Ovary (tissue), 9 donors: ENCODE measurements around the gene TMEM59. TPM values are rescaled to one million over a fixed set of nuclear protein-coding genes. Genes with fewer than 3 reads are reported as not detected.
"Not testable (repeated sequence)": the region's sequence is repeated elsewhere in the genome, so short reads cannot be mapped to it uniquely, and the experiment has no call there.

Source experiments
- DNase-seq, 5 donors: peaks; one replicate each; pipeline ENCODE4 v3.0.0-alpha.2; 2019 to 2020
- H3K27ac ChIP-seq, 2 donors: fragments of 200-600 bp; one replicate each; pipeline versions ENCODE4 v1.5.1 to v1.8.0; 2019 to 2022
- H3K27me3 ChIP-seq: fragments of 200-600 bp; one replicate; pipeline ENCODE4 v1.8.0; 2022
- H3K36me3 ChIP-seq: fragments of 200-600 bp; sonication (generic); one replicate; pipeline ENCODE4 v1.5.1; 2019
- H3K4me1 ChIP-seq: one replicate; pipeline ENCODE4 v1.8.1; 2013; ENCODE audit warnings: mild to moderate bottlenecking, moderate library complexity; ENCODE audit not compliant: insufficient read depth
- H3K4me3 ChIP-seq: fragments of 200-600 bp; sonication (generic); one replicate; pipeline ENCODE4 v1.5.1; 2017
- H3K9me3 ChIP-seq, 2 donors: fragments of 200-600 bp in 1 of 2; sonication (generic) in 1 of 2; one replicate each; pipeline versions ENCODE4 v1.5.1 to v1.8.1; 2013 to 2019; ENCODE audit warnings: mild to moderate bottlenecking in 1 of 2, moderate library complexity in 1 of 2
- CTCF ChIP-seq, 3 donors: fragments of 450-650 bp in 2 of 3; fragments of 200-600 bp in 1 of 3; IDR thresholded peaks; one replicate each; pipeline versions ENCODE4 v1.5.1 to v1.8.0; 2016 to 2022; ENCODE audit warnings: antibody characterized with exemption in 3 of 3, mild to moderate bottlenecking in 1 of 3
- EP300 ChIP-seq: sonication (generic); formaldehyde crosslinking; IDR thresholded peaks from one replicate; pipeline ENCODE4 v1.6.1; 2017; ENCODE audit warnings: antibody characterized with exemption
- POLR2A ChIP-seq: fragments of 450-650 bp; IDR thresholded peaks from one replicate; pipeline ENCODE4 v1.6.1; 2017; ENCODE audit warnings: antibody characterized with exemption, mild to moderate bottlenecking, moderate library complexity
- WGBS, 3 donors: extraction: QIAGEN DNeasy Blood & Tissue Kit in 1 of 3; methylation state at CpG; one replicate each; pipeline versions ENCODE4 v1.1.5 to v1.1.7; 2013 to 2017; 5-methylcytosine and 5-hydroxymethylcytosine counted together
- intact Hi-C, 4 donors: fragments of 100-400 bp; cut with DNase I; formaldehyde crosslinking; loops; one replicate each; pipeline versions ENCODE4 v1.11.0 to v1.15.1; 2022 to 2023
- polyA plus RNA-seq, 2 donors: library from polyadenylated mRNA; stranded (reverse); fragments of 200-250 nt in 1 of 2; fragments of 350-450 nt in 1 of 2; fragmentation: Illumina TruSeq in 1 of 2; extraction: RNeasy Lipid Tissue Mini Kit (QIAGEN cat#74804) in 1 of 2; gene quantifications; one replicate each; pipeline ENCODE4 v1.2.3, GENCODE V29; 2013 to 2014
- total RNA-seq, 7 donors: library from RNA; depleted of rRNA in 2 of 7; stranded (reverse); fragments of >200 nt in 2 of 7; fragmentation: NEBNext Ultra II Directional in 3 of 7; extraction: Animal tissue kit (Norgen Biotek cat#: 25700) in 3 of 7; gene quantifications; one replicate each; pipeline versions ENCODE4 v1.1.0 to v1.2.4, GENCODE V29; 2016 to 2023
- donor health status: DM: no; HTN: no; CAD: no; lungs with moderate emphysema.
- donor health status: DM: no; HTN: no; CAD: no.
- donor health status: Bipolar disorder and iron deficiency.
- donor health status: DM: yes; HTN: yes; CAD: no.
- donor health status: DM: no; HTN: no; CAD: no.
- donor health status: DM: yes; HTN: yes; CAD: no.

TMEM59 gene
- total and polyA plus RNA-seq, 9 donors = 165 to 406 (median 268) TPM

- no peak for DNase-seq
- H3K27ac ChIP-seq = no peak overlapping the region
- H3K4me1 ChIP-seq = no peaks in the 10 kb centered on the region
- no peaks in the 10 kb centered on the region for H3K27me3 ChIP-seq
- H3K36me3 ChIP-seq = no peaks in the 10 kb centered on the region
- no peaks in the 10 kb centered on the region for H3K9me3 ChIP-seq
- intact Hi-C loops = no loop called here
- no peak overlapping the region for H3K4me3 ChIP-seq
- 73 to 80% (median 76%) methylated on average over 25 of the region's 25 CpGs for WGBS, 3 donors
- no peak for TF ChIP-seq POLR2A
- TF ChIP-seq EP300 = no peak
- TF ChIP-seq CTCF (IDR thresholded peaks at IDR 0.05) = no peak
These were observed 43.3 kb upstream of the TMEM59 start for GRCh38 chr1:54096227-54096876.

- Histone ChIP-seq H3K36me3 (no peaks in the 10 kb centered on the region), H3K27ac (no peak overlapping the region), H3K4me3 (no peak overlapping the region), H3K9me3 (no peaks in the 10 kb centered on the region), H3K4me1 (no peaks in the 10 kb centered on the region), H3K27me3 (no peaks in the 10 kb centered on the region)
- no peak for DNase-seq
- intact Hi-C loops = no loop called here
- TF ChIP-seq EP300 = no peak
- no peak for TF ChIP-seq CTCF (IDR thresholded peaks at IDR 0.05)
- no peak for TF ChIP-seq POLR2A
- 50 to 60% (median 55%) methylated on average over 8 of the region's 8 CpGs for WGBS, 3 donors
These were observed 42.7 kb upstream of the TMEM59 start for GRCh38 chr1:54095546-54096226.

DNA sequence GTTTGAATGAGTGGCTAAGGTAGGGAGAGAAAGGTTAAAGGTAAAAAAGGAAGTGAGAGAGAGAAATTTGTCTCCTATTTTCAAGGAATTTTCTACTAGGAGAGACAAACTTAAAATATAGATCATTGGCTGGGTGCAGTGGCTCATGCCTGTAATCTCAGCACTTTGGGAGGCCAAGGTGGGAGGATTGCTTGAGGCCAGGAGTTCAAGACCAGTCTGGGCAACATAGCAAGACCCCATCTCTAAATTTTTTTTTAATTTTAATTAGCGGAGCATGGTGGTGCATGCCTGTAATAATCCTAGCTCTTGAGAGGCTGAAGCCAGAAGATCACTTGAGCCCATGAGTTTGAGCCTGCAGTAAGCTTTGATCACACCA lies 41.7 kb upstream of the TMEM59 start:
- H3K4me1 ChIP-seq, H3K9me3 ChIP-seq, DNase-seq, H3K4me3 ChIP-seq, intact Hi-C loops, H3K27me3 ChIP-seq, H3K36me3 ChIP-seq, H3K27ac ChIP-seq: not testable (repeated sequence)
- WGBS, 3 donors = 44 to 97% (median 50%) methylated on average over 1 of the region's 1 CpG

GRCh38 chr1:54094001-54094729 lies 41.2 kb upstream of the TMEM59 start:
- Histone ChIP-seq H3K27ac (no peak overlapping the region), H3K9me3 (no peaks in the 10 kb centered on the region), H3K27me3 (no peaks in the 10 kb centered on the region), H3K4me1 (no peaks in the 10 kb centered on the region), H3K36me3 (no peaks in the 10 kb centered on the region), H3K4me3 (no peak overlapping the region)
- whole genome bisulfite sequencing, 3 donors = 88 to 95% (median 89%) methylated on average over 4 of the region's 4 CpGs
- TF ChIP-seq CTCF (IDR thresholded peaks at IDR 0.05) = no peak
- TF ChIP-seq POLR2A = no peak
- no peak for TF ChIP-seq EP300
- DNase-seq = no peak
- intact Hi-C loops = no loop called here

DNA sequence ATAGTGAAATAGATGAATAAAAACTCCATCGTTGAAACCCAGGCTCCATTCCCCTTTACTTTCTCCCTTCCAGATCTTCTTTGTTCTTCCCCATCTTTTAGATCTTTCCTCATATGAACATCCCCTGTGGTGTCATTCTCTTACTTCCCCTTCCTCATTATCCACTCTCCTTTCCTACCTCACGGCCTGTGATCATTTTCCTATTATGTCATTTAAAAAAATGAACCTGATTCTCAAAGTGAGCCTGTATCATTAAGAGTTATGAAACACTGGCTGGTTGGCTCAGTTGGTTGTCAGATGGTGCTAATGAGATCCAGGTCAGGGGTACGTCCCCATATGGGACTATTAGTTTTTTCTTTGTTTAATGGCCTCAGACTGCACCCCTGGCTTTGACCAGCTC lies 38.7 kb upstream of the TMEM59 start:
- no peaks in the 10 kb centered on the region for H3K4me1 ChIP-seq
- 86 to 98% (median 96%) methylated on average over 3 of the region's 3 CpGs for WGBS, 3 donors
- intact Hi-C loops = no loop called here
- no peak overlapping the region for H3K4me3 ChIP-seq
- H3K27me3 ChIP-seq = no peaks in the 10 kb centered on the region
- no peaks in the 10 kb centered on the region for H3K36me3 ChIP-seq
- no peak for TF ChIP-seq POLR2A
- no peak for TF ChIP-seq EP300
- no peak for TF ChIP-seq CTCF (IDR thresholded peaks at IDR 0.05)
- no peaks in the 10 kb centered on the region for H3K9me3 ChIP-seq
- no peak overlapping the region for H3K27ac ChIP-seq
- DNase-seq = no peak
